GM12892 (cell line): Measurements from ENCODE around the gene HAND1.

Source experiments
- DNase-seq: peaks from one replicate; pipeline ENCODE4 v3.0.0; 2011; ENCODE audit not compliant: insufficient read length
- FAIRE-seq: peaks from 2 replicates; lab custom pipeline; 2011; peaks lifted over from hg19 to GRCh38; lab: Jason Lieb, UNC
- POLR2A ChIP-seq: IDR thresholded peaks from 2 replicates; pipeline ENCODE4 v1.6.1; 2011; ENCODE audit warnings: low read depth, low read length, control low read depth
- POLR2AphosphoS5 ChIP-seq: IDR thresholded peaks from 2 replicates; pipeline ENCODE4 v1.6.1; 2011; ENCODE audit warnings: low read depth, low read length, control low read depth
- TAF1 ChIP-seq: IDR thresholded peaks from 2 replicates; pipeline ENCODE4 v1.6.1; 2011; ENCODE audit warnings: low read depth, mild to moderate bottlenecking, control low read depth, low read length, borderline replicate concordance

The HAND1 gene

DNA sequence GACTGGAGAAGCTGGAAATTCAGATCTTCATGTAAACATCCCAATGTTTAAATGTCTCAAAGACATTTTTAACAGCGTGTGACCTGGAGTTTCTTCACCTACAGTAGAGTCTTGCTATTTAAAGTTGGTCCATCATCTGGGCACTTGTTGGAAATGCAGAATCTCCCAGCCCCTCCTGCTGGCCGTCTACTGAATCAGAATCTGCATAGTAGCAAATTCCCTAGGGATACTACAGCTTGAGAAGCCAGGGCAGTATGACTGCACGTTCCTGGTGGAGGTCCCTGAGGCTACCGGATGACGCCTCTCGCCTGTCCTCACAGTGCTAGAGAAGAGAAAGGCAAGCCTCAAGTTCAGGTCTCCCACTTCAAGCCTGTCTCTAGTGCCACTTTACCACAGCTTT is 16.5 kb downstream of the HAND1 start:
- FAIRE-seq (no peak), DNase-seq (no peak)
- no peak for TF ChIP-seq POLR2A
- TF ChIP-seq TAF1, result no peak
- no peak for TF ChIP-seq POLR2AphosphoS5

DNA sequence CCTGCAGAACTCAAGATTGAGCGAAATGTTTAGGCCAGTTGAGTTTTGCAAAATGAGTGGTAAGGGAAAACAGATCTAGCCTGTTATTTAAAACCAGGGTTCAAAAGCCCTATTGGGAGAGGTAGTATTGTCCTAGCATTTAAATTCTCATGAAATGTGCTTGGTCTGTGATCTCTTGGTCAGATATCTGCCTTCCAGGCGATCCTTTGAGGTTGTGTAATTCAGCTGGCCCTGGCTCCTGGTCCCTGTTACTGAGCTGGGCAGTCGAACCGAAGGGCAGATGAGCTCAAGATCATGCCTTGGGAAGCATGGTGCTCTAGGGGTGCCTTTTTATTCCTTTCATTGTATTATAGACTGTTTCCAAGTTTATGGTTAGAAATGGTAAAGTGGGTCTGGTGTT is 17.9 kb downstream of the HAND1 start:
- FAIRE-seq, result no peak
- TF ChIP-seq POLR2A (no peak), POLR2AphosphoS5 (no peak), TAF1 (no peak)
- DNase-seq, result no peak

DNA sequence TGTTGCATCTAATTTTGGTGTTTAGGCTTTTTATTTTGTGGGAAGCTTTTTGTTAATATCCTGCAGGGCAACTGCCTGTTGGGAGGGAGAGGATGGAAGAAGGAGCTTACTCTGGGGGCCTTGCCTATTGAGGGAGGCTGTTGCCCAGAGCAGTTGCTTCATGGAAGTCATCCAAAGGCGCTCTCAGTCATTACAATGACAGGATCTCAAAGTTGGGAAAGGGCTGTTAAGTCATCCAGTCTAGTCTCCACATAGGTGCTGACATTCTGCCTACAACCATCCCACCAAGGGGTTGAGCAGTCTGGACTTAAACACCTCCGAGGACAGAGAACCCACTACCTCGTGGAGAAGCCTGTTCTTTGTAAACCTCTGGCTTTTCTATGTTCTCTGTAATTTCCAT is 19.0 kb downstream of the HAND1 start:
- DNase-seq (no peak), FAIRE-seq (no peak)
- TF ChIP-seq POLR2AphosphoS5 (no peak), TAF1 (no peak), POLR2A (no peak)

DNA sequence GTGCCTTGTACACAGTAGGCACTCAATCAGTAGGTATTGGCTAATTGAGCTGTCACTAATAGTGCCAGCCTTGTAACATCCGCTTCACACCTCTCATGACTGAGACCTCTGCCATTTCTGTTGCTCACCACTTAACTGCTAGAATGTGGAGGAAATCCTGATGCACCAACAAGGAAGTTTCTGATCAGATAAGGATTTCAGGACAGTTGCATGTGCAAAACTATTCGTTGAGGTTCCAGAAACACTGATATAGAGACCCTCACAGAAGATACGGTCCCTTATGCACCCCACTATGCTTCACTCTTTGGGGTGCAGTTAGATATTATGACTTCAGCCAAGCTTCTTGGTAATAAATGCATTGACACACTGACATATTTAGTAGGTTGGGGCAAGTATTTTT is 21.5 kb downstream of the HAND1 start:
- no peak for TF ChIP-seq POLR2AphosphoS5
- no peak for TF ChIP-seq POLR2A
- TF ChIP-seq TAF1, result no peak
- DNase-seq (no peak), FAIRE-seq (no peak)

DNA sequence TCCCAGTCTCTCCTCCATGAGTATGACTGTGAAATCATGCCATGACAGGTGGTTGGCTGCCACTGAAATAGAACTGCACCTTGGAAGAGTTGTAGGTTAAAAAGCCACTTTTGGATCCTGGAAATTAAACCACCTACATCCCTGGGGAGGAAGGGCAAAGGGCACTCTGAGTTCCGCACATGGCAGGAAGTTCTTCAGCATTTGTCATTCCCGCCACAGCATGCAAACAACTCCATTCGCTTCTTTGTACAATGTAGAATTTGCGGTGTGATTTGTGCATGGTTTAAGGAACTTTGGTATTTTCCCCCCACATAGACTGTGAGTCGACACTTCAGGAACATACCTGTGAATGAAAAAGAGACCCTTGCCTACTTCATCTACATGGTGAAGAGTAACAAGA is 22.4 kb downstream of the HAND1 start:
- no peak for FAIRE-seq
- DNase-seq, result no peak

DNA sequence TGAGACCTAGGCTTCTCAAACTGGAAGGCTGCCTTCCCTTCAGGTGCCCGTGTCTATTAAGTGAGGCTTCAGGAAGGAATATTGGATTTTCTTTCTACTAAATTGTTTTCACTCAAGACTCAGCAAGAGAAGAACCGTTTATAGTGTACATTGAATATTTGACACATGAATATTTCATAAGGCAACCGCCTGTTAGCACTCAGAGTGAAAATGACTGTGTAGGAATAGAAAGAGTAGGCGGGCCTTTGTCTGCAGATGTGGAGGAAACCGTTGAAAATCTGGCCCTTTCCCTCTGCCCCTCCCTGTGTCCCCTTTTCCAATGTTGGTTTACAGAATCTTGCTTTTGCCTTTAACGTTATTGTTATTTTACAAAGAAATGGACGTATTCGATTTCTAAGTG is 26.1 kb downstream of the HAND1 start:
- FAIRE-seq (no peak), DNase-seq (no peak)
- TF ChIP-seq TAF1 (no peak), POLR2AphosphoS5 (no peak), POLR2A (no peak)

More for the DNA sequence above, 22.4 kb downstream of the HAND1 start:
- TF ChIP-seq TAF1, result no peak
- no peak for TF ChIP-seq POLR2AphosphoS5
- no peak for TF ChIP-seq POLR2A

DNA sequence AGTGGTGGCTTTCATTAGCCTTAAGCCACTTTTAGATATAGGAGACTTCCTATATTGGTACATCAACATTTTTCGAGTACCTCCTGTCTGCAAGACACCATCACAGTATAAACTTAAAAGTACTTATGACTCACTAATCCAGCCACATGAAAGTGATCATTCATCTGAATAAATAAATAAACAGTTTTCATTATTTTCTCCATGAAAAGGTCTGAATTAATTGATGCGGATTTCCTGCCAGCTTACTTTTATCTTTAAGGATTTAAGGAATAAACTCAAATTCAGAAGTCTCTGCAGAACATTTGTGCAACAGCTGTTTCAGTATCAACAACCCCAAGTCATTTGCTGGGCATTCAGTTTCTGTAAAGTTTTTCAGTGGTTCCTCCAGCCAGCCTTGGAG is 28.2 kb downstream of the HAND1 start:
- TF ChIP-seq POLR2A (no peak), POLR2AphosphoS5 (no peak), TAF1 (no peak)
- FAIRE-seq (no peak), DNase-seq (no peak)

DNA sequence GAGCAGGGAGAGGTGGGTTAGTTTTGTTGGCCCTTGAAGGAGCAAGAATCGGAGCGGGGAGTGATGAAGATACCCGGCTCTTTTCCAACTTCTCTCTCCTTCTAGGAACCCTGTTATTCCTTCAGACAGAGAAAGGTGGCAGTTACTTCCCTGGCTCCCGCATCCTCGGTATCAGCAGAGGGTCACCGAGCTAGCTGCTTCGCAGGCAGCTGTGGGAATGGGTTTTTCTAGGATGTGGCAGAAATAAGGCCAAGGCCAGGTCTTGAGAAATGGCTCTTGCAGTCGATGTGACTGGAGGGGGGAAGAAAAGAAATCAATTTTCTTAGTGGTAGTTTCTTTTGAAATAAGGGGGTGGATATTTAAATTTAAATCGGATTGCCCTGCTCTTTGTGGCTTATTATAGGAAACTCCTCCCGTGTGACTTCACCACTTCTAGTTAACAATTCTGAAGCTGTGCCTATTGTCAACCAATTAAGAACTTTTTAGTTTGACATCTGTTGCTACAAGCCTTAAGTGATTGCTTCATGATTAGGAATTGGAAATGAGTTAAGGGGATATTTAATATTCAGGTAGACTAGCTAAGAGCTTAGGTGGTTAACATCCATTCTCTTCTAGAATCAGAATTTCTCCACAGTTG is 30.8 kb downstream of the HAND1 start:
- peak; percentile 42 for FAIRE-seq
- DNase-seq, result no peak

DNA sequence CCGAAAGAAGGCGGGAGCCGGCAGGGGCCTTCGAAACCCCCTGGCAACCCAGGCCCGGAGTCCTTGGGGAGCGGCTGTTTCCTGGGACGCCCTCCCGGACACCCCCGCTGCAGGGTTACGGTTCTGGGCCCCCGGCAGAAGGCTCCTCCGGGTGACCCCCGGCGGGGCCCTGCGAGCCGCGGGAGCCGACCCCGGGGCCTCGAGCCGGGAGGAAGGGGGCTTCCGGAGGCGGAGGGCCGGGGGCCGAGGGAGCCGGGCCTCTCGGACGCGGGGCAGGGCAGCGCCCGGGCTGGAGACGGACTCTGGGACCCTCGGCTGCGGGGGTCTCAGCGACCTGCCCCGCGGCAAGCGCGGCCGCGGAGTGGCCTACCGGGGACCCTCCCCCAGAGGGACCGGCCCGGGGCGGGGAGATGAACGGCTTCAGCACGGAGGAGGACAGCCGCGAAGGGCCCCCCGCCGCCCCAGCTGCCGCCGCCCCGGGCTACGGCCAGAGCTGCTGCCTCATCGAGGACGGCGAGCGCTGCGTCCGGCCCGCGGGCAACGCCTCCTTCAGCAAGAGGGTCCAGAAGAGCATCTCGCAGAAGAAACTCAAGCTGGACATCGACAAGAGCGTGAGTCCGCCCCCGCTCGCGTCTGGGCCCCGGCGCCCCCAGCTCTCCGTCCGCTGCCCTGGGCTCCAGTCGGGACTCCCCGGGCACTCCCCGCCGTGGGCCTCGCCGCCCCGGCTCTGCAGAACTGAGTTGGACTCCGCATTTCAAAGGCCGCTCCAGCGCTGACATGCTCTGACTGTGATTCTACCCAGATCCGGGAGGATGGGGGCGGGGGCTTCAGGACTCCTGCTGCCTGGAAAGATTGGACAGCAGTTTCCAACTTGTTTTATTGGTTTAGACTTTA is 31.6 kb downstream of the HAND1 start:
- FAIRE-seq, result peak; percentile 80
- TF ChIP-seq TAF1, result 0 out of 2 replicates have a peak, but pooled peaks have one; percentile 2
- TF ChIP-seq POLR2AphosphoS5, result no peak
- TF ChIP-seq POLR2A, result no peak
- peak; percentile 33 for DNase-seq

More for the DNA sequence above, 30.8 kb downstream of the HAND1 start:
- TF ChIP-seq POLR2AphosphoS5 (no peak), POLR2A (no peak), TAF1 (no peak)

DNA sequence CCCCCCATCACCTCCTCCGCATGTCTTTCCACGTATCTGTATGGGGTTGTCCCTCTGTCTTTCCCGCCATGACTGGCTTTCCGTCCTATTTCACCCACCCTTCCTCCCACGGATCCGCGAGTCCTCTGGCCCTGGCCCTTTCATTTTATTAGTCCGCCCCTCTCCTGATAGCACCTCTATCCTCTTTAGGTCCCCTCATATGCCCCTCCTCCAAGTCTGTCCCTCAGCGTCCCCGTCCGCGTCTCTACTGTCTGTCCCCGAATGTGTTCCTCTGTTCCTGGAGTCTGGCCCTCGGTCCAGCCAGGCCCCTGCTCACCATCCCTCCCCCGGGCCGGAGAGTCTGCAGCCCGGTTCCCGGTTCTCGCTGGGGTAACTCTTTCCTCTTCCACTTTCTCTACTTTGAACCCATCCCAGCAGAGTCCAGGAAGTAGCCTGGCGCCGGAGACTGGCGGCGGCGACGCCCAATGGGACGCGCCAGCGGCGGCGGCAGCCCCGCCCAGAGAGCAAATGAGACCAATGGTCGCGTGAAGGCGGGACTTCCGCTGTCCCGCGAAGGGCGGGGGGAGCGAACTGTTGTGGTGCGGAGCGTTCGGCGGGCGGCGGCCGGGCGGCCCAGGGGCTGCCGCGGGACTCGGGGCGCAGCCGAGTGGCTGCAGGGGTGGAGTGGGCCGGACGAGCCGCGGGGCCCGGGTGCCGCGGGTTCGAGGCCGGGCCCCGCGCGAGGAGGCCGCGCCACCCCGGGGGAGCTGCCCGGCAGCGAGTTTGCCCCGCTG is 32.4 kb downstream of the HAND1 start, which contains the start of gene SAP30L:
TSS of gene SAP30L (plus strand) at position 576 of the 773 bp plus-strand sequence. CDS start 608 bp downstream, outside the sequence.
- peak; percentile 57; the same call in 1 of the 2 replicates for TF ChIP-seq POLR2AphosphoS5
- TF ChIP-seq POLR2A, result peak; percentile 86
- TF ChIP-seq TAF1, result peak; percentile 67
- peak; percentile 98 for DNase-seq
- FAIRE-seq, result peak; percentile 96

DNA sequence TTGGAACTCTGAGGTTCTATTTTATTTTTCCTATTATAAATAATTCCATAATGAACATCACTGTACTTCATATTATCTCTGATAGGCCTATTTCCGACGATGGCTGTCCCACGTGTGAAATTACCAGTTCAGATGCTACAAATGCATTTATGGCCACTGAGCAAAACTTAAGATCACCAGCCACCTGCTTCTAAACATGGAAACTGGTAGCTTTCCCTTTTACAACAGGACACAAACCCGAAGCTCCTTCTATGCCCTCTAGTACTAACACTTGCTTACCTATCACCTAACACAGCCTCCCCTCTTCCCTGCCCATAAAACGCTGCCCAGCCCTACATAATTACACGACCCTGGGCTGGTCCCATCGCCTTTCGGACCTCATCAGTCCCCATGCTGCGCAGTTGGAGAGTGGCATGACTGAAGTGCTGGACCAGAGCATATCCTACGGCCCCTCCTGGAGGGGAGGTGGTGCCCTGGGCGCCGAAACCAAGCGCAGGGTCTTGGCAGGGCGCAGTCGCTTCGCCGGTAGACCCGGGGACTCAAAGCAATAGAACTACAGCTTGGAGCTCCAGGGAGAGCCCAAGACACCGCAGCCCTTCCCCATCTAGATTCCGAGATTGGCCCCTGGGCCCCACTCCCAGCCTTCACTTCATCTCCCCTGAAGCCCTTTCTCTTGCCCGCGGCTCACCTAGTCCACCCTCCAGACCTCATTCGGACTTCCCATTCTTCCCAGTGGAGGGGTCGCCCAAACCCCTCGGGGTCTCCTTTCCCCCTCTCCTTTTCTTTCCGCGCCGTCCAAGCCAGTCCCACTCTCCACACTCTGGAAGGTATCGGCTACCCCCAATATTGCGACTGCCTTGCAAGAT is 33.2 kb downstream of the HAND1 start:
- FAIRE-seq, result peak; percentile 69
- TF ChIP-seq POLR2AphosphoS5 (no peak), POLR2A (no peak), TAF1 (no peak)
- DNase-seq, result peak; percentile 21
